Activated B cell treated with CpG ODN at 0.5 μM for 24 hours (primary cell): ENCODE results near the gene ZFHX3. TPM values are rescaled to one million over a fixed set of nuclear protein-coding genes. Genes with fewer than 3 reads are reported as not detected.

ENCODE experiments used
- ATAC-seq: fragments of 200-7000 bp; cut with Tn5 transposase; one replicate; pipeline ENCODE4 v1.10.0; 2021; ENCODE audit warnings: low read depth, mild to moderate bottlenecking, moderate library complexity
- CTCF ChIA-PET: fragments of 350-600 bp; sonication (Branson Sonifier 250); formaldehyde crosslinking; loops from one replicate; lab custom pipeline; 2021; ENCODE audit warnings: antibody characterized with exemption; lab: Charles Lee
- POLR2A ChIA-PET: fragments of 350-600 bp; sonication (Branson Sonifier 250); formaldehyde crosslinking; loops from one replicate; lab custom pipeline; 2021; ENCODE audit warnings: antibody characterized with exemption; lab: Charles Lee
- DNase-seq: peaks from one replicate; pipeline ENCODE4 v3.0.0; 2022
- H3K27ac Mint-ChIP-seq: one replicate; pipeline ENCODE4 v1.8.0; 2020; ENCODE audit warnings: mixed read lengths
- H3K27me3 Mint-ChIP-seq: one replicate; pipeline ENCODE4 v1.8.0; 2021; ENCODE audit warnings: mixed read lengths
- H3K36me3 Mint-ChIP-seq: one replicate; pipeline ENCODE4 v1.8.0; 2021; ENCODE audit warnings: low read depth, mixed read lengths
- H3K4me1 Mint-ChIP-seq: one replicate; pipeline ENCODE4 v1.8.0; 2021; ENCODE audit warnings: mixed read lengths
- H3K4me3 Mint-ChIP-seq: one replicate; pipeline ENCODE4 v1.8.0; 2020; ENCODE audit warnings: mild to moderate bottlenecking, mixed read lengths
- H3K9me3 Mint-ChIP-seq: one replicate; pipeline ENCODE4 v1.8.0; 2020; ENCODE audit warnings: mixed read lengths
- intact Hi-C: fragments of 100-400 bp; cut with micrococcal nuclease; formaldehyde crosslinking; loops from one replicate; pipeline ENCODE4 v1.15.1; 2024
- total RNA-seq: library from RNA; stranded (reverse); gene quantifications from 2 replicates; pipeline ENCODE4 v1.2.3, GENCODE V29; 2022
- TF ChIP-seq, protein P1 (sequence below): fragments of 200-600 bp; IDR thresholded peaks from one replicate; pipeline ENCODE4 v1.8.0; 2022; ENCODE audit warnings: antibody characterized with exemption, mild to moderate bottlenecking

ZFHX3 gene
- total RNA-seq, 1 donor from 2014 or later = 9.2 TPM

DNA sequence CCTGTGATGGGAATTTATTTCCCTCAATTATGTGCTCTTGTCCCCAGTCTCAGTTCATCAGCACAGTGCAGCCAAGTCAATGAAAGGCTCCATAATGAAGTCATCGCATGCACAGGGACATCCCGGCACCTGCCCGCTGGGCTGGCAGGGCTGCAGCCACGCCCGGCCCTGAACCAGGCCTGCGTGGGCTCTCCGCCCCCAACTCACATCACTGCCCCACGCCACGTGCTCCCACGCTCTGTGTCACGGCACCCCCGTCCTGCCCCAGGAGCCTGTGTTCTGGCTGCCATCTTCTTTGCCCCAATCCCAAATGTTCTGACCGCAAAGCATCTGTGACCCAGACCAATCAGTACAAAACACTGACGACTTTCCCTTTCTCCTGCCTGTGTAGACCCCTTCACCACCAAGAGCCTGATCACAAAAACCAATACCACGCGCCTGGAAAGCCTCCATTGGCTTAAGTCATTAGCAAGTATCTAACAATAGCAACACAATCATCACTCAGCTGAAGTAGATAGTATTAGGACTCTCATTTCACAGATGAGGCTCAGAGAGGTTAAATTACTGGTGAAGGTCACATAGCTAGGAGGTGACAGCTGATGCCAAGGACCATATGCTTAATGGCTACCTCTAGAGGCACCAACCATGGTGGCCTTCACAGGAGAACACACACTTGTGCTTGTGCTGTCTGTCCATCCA is 202.5 kb downstream of the ZFHX3 start:
- no peaks in the 10 kb centered on the region for H3K9me3 Mint-ChIP-seq
- peaks cover 18% of the 10 kb centered on the region for H3K4me1 Mint-ChIP-seq
- H3K4me3 Mint-ChIP-seq = no peak overlapping the region
- ChIA-PET POLR2A (no interaction called here), CTCF (no interaction called here)
- ATAC-seq = no peak
- no peaks in the 10 kb centered on the region for H3K36me3 Mint-ChIP-seq
- H3K27ac Mint-ChIP-seq = no peak overlapping the region
- peaks cover 20% of the 10 kb centered on the region for H3K27me3 Mint-ChIP-seq
- TF ChIP-seq, protein P1, sequence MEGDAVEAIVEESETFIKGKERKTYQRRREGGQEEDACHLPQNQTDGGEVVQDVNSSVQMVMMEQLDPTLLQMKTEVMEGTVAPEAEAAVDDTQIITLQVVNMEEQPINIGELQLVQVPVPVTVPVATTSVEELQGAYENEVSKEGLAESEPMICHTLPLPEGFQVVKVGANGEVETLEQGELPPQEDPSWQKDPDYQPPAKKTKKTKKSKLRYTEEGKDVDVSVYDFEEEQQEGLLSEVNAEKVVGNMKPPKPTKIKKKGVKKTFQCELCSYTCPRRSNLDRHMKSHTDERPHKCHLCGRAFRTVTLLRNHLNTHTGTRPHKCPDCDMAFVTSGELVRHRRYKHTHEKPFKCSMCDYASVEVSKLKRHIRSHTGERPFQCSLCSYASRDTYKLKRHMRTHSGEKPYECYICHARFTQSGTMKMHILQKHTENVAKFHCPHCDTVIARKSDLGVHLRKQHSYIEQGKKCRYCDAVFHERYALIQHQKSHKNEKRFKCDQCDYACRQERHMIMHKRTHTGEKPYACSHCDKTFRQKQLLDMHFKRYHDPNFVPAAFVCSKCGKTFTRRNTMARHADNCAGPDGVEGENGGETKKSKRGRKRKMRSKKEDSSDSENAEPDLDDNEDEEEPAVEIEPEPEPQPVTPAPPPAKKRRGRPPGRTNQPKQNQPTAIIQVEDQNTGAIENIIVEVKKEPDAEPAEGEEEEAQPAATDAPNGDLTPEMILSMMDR = no peak
- DNase-seq = no peak
- intact Hi-C loops = loop anchor here (2.0 kb wide), 1 partner anchor 343 kb away; no protein-coding TSS in a partner anchor

DNA sequence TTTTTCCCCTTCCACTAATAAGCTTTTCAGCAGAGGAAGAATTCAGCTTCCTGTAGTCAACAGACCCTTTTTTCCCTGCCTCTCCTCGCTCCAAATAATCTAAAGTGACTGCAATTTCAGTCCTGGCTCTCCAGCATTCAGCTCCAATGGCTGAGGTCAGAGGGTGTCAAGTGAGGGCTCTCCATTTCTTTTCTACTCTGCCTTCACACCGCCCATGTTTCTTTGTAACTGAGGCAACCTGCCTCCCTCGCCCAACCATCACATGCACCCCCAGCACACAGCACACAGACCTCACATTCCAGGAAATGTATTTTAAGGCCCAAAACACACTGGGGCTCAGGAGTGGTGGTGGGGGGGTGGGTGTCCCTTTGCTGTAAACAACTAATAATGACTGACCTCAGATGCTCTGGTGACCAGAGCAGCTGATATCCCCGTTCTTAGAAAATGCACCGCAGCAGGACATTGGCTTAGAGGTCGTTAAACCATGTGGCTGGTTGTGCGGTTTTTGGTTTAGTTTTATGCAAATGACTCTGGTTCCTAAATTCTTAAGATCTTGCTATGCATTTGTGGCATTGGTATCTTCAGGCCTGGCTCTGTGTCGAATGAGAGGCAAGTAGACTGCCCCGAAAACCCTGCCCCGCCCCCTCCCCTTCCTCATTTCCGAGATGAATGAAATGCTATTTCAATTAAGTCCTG is 203.6 kb downstream of the ZFHX3 start:
- Mint-ChIP-seq H3K4me3 (peak overlapping the region; percentile 13), H3K27ac (no peak overlapping the region), H3K36me3 (no peaks in the 10 kb centered on the region), H3K4me1 (peaks cover 18% of the 10 kb centered on the region), H3K9me3 (no peaks in the 10 kb centered on the region), H3K27me3 (peaks cover 20% of the 10 kb centered on the region)
- DNase-seq = no peak
- no peak for ATAC-seq
- intact Hi-C loops = no loop called here
- ChIA-PET POLR2A (no interaction called here), CTCF (interaction anchor here (1.3 kb wide), 1 partner anchor 12 kb away, joined by 9 read pairs; no protein-coding TSS in a partner anchor)
- TF ChIP-seq, protein P1 = no peak

DNA sequence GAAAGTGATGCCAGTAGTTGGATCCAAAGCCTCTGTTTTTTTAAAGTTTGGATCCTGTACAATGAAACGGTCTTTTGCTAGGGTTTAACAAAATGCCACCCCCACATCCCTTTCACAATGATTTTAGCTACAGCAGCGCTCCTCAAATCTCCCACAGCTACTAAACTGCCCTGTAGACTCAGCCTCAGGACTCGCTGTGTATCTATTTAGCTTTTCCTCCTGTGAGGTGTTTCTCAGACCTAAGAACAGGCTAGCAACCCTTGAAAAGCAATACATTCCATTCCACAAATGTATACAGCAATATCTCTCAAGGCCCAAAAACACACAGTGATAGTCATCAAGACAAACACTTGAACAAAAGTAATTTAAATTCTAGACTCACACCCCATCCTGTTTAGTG is 206.4 kb downstream of the ZFHX3 start:
- no peak for ATAC-seq
- Mint-ChIP-seq H3K4me1 (peaks cover 18% of the 10 kb centered on the region), H3K27ac (no peak overlapping the region), H3K9me3 (no peaks in the 10 kb centered on the region), H3K36me3 (no peaks in the 10 kb centered on the region), H3K27me3 (peaks cover 13% of the 10 kb centered on the region), H3K4me3 (no peak overlapping the region)
- CTCF ChIA-PET = interaction anchor here (1.8 kb wide), 1 partner anchor 9 kb away, joined by 12 read pairs; no protein-coding TSS in a partner anchor
- intact Hi-C loops = no loop called here
- TF ChIP-seq, protein P1 = no peak
- DNase-seq = no peak
- POLR2A ChIA-PET = no interaction called here

DNA sequence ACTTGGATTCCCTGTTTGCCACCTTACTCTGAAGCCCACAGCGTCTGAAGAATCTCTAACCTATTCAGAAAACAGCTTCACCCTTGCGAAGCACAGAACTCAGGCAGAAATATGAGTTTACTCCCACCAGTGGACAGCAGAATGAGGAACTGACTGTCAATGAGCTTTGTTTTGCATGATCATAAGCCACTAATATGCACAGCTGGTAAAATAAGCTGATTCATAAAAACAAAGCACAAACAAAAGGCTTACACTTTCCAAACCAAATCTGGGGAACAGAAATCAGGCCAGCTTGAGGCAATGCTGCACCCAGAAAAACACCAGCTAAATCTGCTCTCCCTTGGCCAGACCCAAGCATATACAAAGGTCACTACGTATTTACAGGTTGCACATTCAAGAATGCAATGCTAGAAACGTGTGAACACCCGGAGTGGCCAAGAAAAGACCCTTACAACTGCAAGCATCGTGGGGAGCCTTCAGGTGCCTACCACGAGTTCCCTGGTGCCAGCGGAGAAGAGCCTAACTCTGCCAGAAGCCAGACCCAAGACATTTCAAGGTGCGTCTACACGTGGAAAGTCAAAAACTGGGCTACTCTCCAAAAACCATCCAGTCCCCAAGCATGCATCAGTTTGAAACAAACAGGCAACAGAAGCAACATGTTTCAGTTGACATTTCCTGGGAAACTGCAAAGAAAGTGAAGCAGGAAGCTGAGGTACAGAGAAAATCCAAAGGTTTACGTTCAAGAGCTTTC is 207.1 kb downstream of the ZFHX3 start:
- no peak for ATAC-seq
- Mint-ChIP-seq H3K4me3 (no peak overlapping the region), H3K4me1 (peaks cover 16% of the 10 kb centered on the region), H3K27me3 (peaks cover 9% of the 10 kb centered on the region), H3K9me3 (no peaks in the 10 kb centered on the region), H3K27ac (no peak overlapping the region), H3K36me3 (no peaks in the 10 kb centered on the region)
- ChIA-PET POLR2A (no interaction called here), CTCF (interaction anchor here (1.8 kb wide), 1 partner anchor 8 kb away, joined by 12 read pairs; no protein-coding TSS in a partner anchor)
- TF ChIP-seq, protein P1 = no peak
- intact Hi-C loops = no loop called here
- no peak for DNase-seq
